Nephron (organoid): ENCODE results near the gene CTU1.

Experiments
- H3K27ac Mint-ChIP-seq, 3 experiments: 2 replicates each; pipeline ENCODE4 v1.8.0; 2020; ENCODE audit warnings: mixed read lengths in 3 of 3, mild to moderate bottlenecking in 2 of 3, moderate library complexity in 1 of 3
- H3K27me3 Mint-ChIP-seq: 2 replicates; pipeline ENCODE4 v1.8.0; 2021; ENCODE audit warnings: low read depth, mild to moderate bottlenecking, moderate library complexity, mixed read lengths
- H3K36me3 Mint-ChIP-seq: 2 replicates; pipeline ENCODE4 v1.8.0; 2020; ENCODE audit warnings: low read depth, mixed read lengths
- H3K4me1 Mint-ChIP-seq: 2 replicates; pipeline ENCODE4 v1.8.0; 2020; ENCODE audit warnings: mixed read lengths
- H3K4me3 Mint-ChIP-seq, 3 experiments: 2 replicates each; pipeline ENCODE4 v1.8.0; 2020; ENCODE audit warnings: mild to moderate bottlenecking in 3 of 3, mixed read lengths in 3 of 3, moderate library complexity in 2 of 3
- H3K9me3 Mint-ChIP-seq: 2 replicates; pipeline ENCODE4 v1.8.0; 2020; ENCODE audit warnings: mixed read lengths
- CTCF ChIP-seq, 3 experiments: fragments of 200-600 bp; sonication (generic); IDR thresholded peaks; one replicate each; pipeline ENCODE4 v1.5.0; 2021; ENCODE audit warnings: antibody characterized with exemption in 3 of 3; ENCODE audit not compliant: unreplicated experiment in 3 of 3

The CTU1 gene

GRCh38 chr19:51098365-51099046 lies 9.7 kb downstream of the CTU1 start:
- H3K36me3 Mint-ChIP-seq, result peaks cover 10% of the 10 kb centered on the region
- H3K4me3 Mint-ChIP-seq, result no peak overlapping the region
- no peak overlapping the region for H3K27ac Mint-ChIP-seq
- no peak for TF ChIP-seq CTCF (IDR thresholded peaks at IDR 0.05; ENCODE audit: unreplicated experiment in 3 of 3)
- no peaks in the 10 kb centered on the region for H3K9me3 Mint-ChIP-seq
- no peaks in the 10 kb centered on the region for H3K4me1 Mint-ChIP-seq
- no peaks in the 10 kb centered on the region for H3K27me3 Mint-ChIP-seq

DNA sequence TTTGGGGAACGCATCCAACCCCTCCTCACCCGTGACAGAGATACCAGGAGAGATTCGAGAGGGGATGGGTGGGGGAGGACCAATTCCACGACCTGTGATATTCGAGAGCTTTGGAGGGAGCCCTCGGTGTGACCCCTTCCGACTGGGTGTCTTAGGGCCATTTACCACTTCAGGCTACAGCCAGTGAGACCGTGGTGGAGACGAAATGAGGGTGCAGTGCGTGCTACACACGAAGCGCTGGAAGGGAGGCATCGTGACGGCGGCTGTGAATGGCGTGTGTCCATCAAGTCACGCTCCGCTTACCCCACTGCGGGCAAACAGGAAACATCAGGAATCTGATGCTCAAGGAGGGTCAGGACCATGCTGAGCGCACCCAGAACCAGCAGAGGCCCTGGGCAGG lies 10.4 kb downstream of the CTU1 start:
- H3K27me3 Mint-ChIP-seq, result no peaks in the 10 kb centered on the region
- no peaks in the 10 kb centered on the region for H3K9me3 Mint-ChIP-seq
- H3K4me3 Mint-ChIP-seq, result no peak overlapping the region
- H3K36me3 Mint-ChIP-seq, result peaks cover 7% of the 10 kb centered on the region
- no peak overlapping the region for H3K27ac Mint-ChIP-seq
- no peaks in the 10 kb centered on the region for H3K4me1 Mint-ChIP-seq
- no peak for TF ChIP-seq CTCF (IDR thresholded peaks at IDR 0.05; ENCODE audit: unreplicated experiment in 3 of 3)

DNA sequence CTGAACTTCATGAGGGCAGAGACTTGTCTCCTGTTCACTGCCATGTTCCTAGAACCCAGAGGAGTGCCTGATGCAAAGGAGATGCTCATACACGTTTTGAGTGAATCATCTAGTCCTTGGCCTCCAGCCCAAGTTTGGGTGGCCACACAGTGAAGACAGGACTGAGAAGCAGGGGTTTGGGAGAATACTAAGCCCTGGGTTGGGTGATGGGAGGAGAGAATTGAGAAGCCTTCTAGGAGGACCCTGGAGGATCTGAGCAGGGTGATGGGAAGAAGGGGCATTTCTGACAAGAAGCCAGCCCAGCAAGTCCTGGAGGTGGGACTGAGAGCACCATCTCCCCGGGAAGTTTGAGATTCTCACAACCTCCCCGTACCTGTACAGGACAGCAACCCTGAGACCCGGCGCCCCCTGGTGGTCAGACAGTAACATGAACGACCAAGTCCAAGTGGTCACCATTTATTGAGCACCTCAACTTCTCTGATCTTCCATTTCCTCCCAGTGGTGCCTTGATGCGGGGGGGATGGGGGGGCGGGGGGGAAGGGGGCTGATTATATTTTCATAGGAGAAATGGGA lies 11.0 kb downstream of the CTU1 start:
- Mint-ChIP-seq H3K36me3 (peaks cover 7% of the 10 kb centered on the region), H3K4me1 (no peaks in the 10 kb centered on the region), H3K4me3 (no peak overlapping the region), H3K27me3 (no peaks in the 10 kb centered on the region), H3K9me3 (no peaks in the 10 kb centered on the region), H3K27ac (no peak overlapping the region)
- TF ChIP-seq CTCF (IDR thresholded peaks at IDR 0.05; ENCODE audit: unreplicated experiment in 3 of 3), result peak; percentile 47 to 52 (median 48)

DNA sequence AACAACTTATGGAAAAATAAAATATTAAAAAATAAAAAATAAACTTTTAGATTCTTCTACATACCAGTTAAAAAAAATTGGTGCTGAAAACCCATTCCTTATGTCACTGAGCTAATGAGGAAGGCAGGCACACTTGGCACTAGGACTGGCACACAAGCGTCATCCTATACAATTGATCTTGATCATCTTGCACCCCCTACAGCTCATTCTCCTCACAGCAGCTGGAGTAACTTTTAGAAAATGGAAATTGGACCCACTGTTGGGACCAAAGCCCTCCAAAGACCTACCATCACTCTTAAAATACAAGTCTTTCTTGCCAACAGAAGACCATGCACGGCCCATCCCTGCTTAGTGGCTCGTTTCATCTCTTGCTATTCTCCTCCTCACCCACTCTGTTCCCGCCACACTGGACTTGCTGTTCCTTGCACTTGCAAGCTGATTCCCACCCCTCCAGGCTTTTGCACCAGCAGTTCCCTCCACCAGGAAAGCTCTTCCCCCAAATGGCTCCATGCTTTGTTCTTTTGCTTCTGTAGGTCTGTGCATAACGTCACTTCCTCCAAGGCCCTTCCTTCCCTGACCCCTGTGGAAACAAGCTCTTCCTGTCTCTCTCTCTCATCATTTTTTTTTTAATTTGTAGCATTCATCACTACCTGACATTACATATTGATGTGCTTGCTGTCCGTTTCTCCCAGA lies 11.6 kb downstream of the CTU1 start:
- H3K27ac Mint-ChIP-seq, result no peak overlapping the region
- H3K4me3 Mint-ChIP-seq, result no peak overlapping the region
- no peaks in the 10 kb centered on the region for H3K4me1 Mint-ChIP-seq
- H3K27me3 Mint-ChIP-seq, result no peaks in the 10 kb centered on the region
- no peaks in the 10 kb centered on the region for H3K9me3 Mint-ChIP-seq
- peaks cover 6% of the 10 kb centered on the region for H3K36me3 Mint-ChIP-seq
- TF ChIP-seq CTCF (IDR thresholded peaks at IDR 0.05; ENCODE audit: unreplicated experiment in 3 of 3), result peak in 1 of 3 experiments; percentile 15

- H3K27me3 Mint-ChIP-seq, result no peaks in the 10 kb centered on the region
- no peaks in the 10 kb centered on the region for H3K4me1 Mint-ChIP-seq
- H3K27ac Mint-ChIP-seq, result no peak overlapping the region
- H3K36me3 Mint-ChIP-seq, result no peaks in the 10 kb centered on the region
- peak; percentile 68 to 73 (median 68) for TF ChIP-seq CTCF (IDR thresholded peaks at IDR 0.05; ENCODE audit: unreplicated experiment in 3 of 3)
- H3K4me3 Mint-ChIP-seq, result no peak overlapping the region
- H3K9me3 Mint-ChIP-seq, result no peaks in the 10 kb centered on the region
Measured at GRCh38 chr19:51094696-51095279, 13.4 kb downstream of the CTU1 start.
